ENCODE measurements around the gene TCF23.

TCF23 gene

DNA sequence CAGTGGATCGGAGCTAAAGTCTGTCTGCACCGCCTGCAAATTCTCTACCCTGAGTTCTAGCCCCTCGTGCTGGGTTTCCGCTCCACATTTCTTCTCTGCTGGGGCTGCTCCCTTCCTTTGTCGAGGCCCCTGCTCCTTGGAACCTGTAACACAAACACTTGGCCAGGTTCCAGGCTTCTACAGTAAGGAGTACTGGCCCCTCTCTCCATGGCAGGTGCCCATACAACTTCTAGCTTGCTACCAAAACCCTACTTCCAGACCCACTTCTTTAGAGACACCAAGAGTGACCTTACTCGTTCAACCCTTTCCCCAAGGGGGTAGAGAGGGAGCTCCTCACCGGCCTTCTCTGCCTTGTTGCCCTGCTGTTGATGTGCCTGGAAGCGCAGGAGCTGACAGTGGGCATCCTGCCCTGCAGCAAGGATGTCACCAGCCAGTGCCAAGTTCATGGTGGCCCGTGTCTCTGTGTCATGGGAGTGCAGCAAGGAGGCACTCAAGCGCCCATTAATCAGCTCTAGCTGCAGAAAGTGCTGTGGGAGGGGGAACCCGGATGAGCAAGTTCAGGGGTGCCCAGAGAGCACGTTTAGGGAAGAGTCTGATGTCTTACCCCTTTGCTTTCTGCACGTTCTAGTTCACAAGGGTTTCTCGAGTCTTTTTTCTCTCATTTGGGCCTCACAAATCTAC lies 15.5 kb upstream of the TCF23 start:
- Histone ChIP-seq H3K27ac (no peak overlapping the region), H3K4me3 (ENCODE audit: low read depth, low read length) (peak overlapping the region; percentile 97), H3K36me3 (replicated peaks) (peaks cover 18% of the 10 kb centered on the region), H3K27me3 (replicated peaks) (no peaks in the 10 kb centered on the region)
- TF ChIP-seq, protein P1, sequence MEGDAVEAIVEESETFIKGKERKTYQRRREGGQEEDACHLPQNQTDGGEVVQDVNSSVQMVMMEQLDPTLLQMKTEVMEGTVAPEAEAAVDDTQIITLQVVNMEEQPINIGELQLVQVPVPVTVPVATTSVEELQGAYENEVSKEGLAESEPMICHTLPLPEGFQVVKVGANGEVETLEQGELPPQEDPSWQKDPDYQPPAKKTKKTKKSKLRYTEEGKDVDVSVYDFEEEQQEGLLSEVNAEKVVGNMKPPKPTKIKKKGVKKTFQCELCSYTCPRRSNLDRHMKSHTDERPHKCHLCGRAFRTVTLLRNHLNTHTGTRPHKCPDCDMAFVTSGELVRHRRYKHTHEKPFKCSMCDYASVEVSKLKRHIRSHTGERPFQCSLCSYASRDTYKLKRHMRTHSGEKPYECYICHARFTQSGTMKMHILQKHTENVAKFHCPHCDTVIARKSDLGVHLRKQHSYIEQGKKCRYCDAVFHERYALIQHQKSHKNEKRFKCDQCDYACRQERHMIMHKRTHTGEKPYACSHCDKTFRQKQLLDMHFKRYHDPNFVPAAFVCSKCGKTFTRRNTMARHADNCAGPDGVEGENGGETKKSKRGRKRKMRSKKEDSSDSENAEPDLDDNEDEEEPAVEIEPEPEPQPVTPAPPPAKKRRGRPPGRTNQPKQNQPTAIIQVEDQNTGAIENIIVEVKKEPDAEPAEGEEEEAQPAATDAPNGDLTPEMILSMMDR (IDR thresholded peaks at IDR 0.05; ENCODE audit: low read depth, low read length, missing control alignments), result no peak
- no peak for DNase-seq
- in situ Hi-C loops (cut with HindIII; ENCODE audit: low pct_ligation_motif_present, low sequenced_read_pairs), result no loop called here

DNA sequence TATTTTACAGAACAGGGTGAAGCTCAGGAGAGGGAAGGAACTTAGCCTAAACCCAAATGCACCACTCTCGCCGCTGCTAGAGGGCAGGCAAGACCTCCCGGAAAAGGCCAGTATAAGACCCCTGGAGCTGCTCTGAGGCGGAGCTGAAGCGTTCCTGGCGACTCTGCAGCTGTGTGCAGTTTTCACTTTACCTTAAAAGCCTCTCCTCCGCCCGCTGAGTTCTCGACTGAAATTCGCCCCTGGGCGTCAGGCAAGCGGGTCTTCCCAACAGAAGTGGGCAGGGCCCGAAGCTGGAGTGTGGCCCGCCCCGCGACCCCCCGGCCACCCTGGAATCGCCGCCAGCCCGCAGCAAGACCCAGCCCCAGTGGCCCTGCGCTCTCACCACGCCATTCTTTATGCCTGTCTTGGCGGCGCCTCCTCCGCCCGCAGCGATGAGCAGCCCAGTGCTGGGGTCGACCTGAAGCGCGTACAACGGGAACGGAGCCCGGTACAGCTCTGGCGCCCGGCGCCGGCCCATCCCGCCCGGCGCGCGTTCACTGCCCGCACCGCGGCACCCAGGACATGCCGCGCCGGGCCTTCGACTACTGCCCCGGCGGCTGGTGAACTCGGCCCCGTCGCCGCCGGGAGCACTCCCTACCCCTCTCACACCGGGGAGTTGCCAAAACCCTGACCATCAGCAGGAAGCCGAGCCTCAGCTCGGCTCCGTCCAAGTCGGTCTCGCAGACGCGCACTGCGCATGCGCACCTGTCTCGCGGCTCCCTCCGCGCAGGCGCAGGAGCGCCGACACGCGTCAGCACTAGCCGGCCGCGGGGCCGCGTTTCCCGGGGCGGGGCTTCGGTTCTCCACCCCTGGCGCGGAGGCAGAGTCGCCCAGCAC lies 14.7 kb upstream of the TCF23 start, which contains the start of gene PREB:
Gene PREB, minus strand, starts transcription at position 732 of the 876 bp plus-strand sequence. Its CDS starts 215 bp downstream, at position 517.
- peak within 1 kb of the TSS; percentile 30 for H3K27ac ChIP-seq
- peaks cover 18% of the 10 kb centered on the region for H3K36me3 ChIP-seq (replicated peaks)
- in situ Hi-C loops (cut with HindIII; ENCODE audit: low pct_ligation_motif_present, low sequenced_read_pairs), result no loop called here
- no peaks in the 10 kb centered on the region for H3K27me3 ChIP-seq (replicated peaks)
- H3K4me3 ChIP-seq (ENCODE audit: low read depth, low read length), result peak within 1 kb of the TSS; percentile 97
- TF ChIP-seq, protein P1 (IDR thresholded peaks at IDR 0.05; ENCODE audit: low read depth, low read length, missing control alignments), result peak; percentile 65
- DNase-seq, result peak; percentile 89

- in situ Hi-C loops (cut with HindIII; ENCODE audit: low pct_ligation_motif_present, low sequenced_read_pairs), result no loop called here
- H3K27ac ChIP-seq, result no peak overlapping the region
- no peaks in the 10 kb centered on the region for H3K27me3 ChIP-seq (replicated peaks)
- TF ChIP-seq, protein P1 (IDR thresholded peaks at IDR 0.05; ENCODE audit: low read depth, low read length, missing control alignments), result no peak
- no peak for DNase-seq
- H3K4me3 ChIP-seq (ENCODE audit: low read depth, low read length), result peak overlapping the region; percentile 31
- peaks cover 15% of the 10 kb centered on the region for H3K36me3 ChIP-seq (replicated peaks)
These were observed 13.9 kb upstream of the TCF23 start for GRCh38 chr2:27134781-27135477.

- TF ChIP-seq, protein P1 (IDR thresholded peaks at IDR 0.05; ENCODE audit: low read depth, low read length, missing control alignments), result no peak
- in situ Hi-C loops (cut with HindIII; ENCODE audit: low pct_ligation_motif_present, low sequenced_read_pairs), result no loop called here
- DNase-seq, result no peak
- no peaks in the 10 kb centered on the region for H3K27me3 ChIP-seq (replicated peaks)
- H3K36me3 ChIP-seq (replicated peaks), result peaks cover 12% of the 10 kb centered on the region
- H3K27ac ChIP-seq, result no peak overlapping the region
- H3K4me3 ChIP-seq (ENCODE audit: low read depth, low read length), result no peak overlapping the region
These were observed 13.3 kb upstream of the TCF23 start for GRCh38 chr2:27135478-27135955.

- H3K27me3 ChIP-seq (replicated peaks), result no peaks in the 10 kb centered on the region
- in situ Hi-C loops (cut with HindIII; ENCODE audit: low pct_ligation_motif_present, low sequenced_read_pairs), result no loop called here
- no peak overlapping the region for H3K27ac ChIP-seq
- TF ChIP-seq, protein P1 (IDR thresholded peaks at IDR 0.05; ENCODE audit: low read depth, low read length, missing control alignments), result no peak
- H3K36me3 ChIP-seq (replicated peaks), result peaks cover 1% of the 10 kb centered on the region
- H3K4me3 ChIP-seq (ENCODE audit: low read depth, low read length), result no peak overlapping the region
- DNase-seq, result no peak
These were observed 12.1 kb upstream of the TCF23 start for GRCh38 chr2:27136751-27137150.

Measured in brain microvascular endothelial cell (primary cell).